H9 (cell line): ENCODE data around the gene EFCAB14. TPM values are rescaled to one million over a fixed set of nuclear protein-coding genes. Genes with fewer than 3 reads are reported as not detected.

Experiments
- DNase-seq: peaks from one replicate; pipeline ENCODE4 v3.0.0-alpha.2; 2017
- H2AFZ ChIP-seq: one replicate; pipeline ENCODE4 v1.6.1; 2013; ENCODE audit warnings: mild to moderate bottlenecking, low read length, control low read depth, moderate library complexity
- H2AK5ac ChIP-seq: 2 replicates; pipeline ENCODE4 v1.6.1; 2013; ENCODE audit warnings: low read length, control low read depth, mixed read lengths; ENCODE audit not compliant: insufficient read length
- H2BK120ac ChIP-seq: one replicate; pipeline ENCODE4 v1.6.1; 2013; ENCODE audit warnings: low read depth, mild to moderate bottlenecking, low read length, control low read depth, inconsistent platforms; ENCODE audit not compliant: poor library complexity, severe bottlenecking
- H2BK12ac ChIP-seq: 2 replicates; pipeline ENCODE4 v1.6.1; 2013; ENCODE audit warnings: low read length, control low read depth, mixed read lengths, low read depth; ENCODE audit not compliant: insufficient read length
- H2BK15ac ChIP-seq: 2 replicates; pipeline ENCODE4 v1.6.1; 2013; ENCODE audit warnings: low read depth, low read length, control low read depth
- H2BK20ac ChIP-seq: one replicate; pipeline ENCODE4 v1.6.1; 2013; ENCODE audit warnings: low read depth, mild to moderate bottlenecking, low read length, control low read depth, inconsistent platforms; ENCODE audit not compliant: poor library complexity, severe bottlenecking
- H2BK5ac ChIP-seq: 2 replicates; pipeline ENCODE4 v1.6.1; 2013; ENCODE audit warnings: low read length, control low read depth, mixed read lengths; ENCODE audit not compliant: insufficient read length
- H3K14ac ChIP-seq: 2 replicates; pipeline ENCODE4 v1.6.1; 2013; ENCODE audit warnings: low read length, control low read depth; ENCODE audit not compliant: insufficient read depth
- H3K18ac ChIP-seq: 2 replicates; pipeline ENCODE4 v1.6.1; 2013; ENCODE audit warnings: low read depth, mild to moderate bottlenecking, mixed read lengths, low read length, control low read depth; ENCODE audit not compliant: insufficient read length
- H3K23ac ChIP-seq: 2 replicates; pipeline ENCODE4 v1.6.1; 2013; ENCODE audit warnings: low read length, control low read depth, mixed read lengths, low read depth; ENCODE audit not compliant: insufficient read length
- H3K23me2 ChIP-seq: 2 replicates; pipeline ENCODE4 v1.6.1; 2013; ENCODE audit warnings: low read depth, mild to moderate bottlenecking, mixed read lengths, low read length, control low read depth; ENCODE audit not compliant: insufficient read length, poor library complexity, severe bottlenecking
- H3K27ac ChIP-seq: 2 replicates; pipeline ENCODE4 v1.5.1; 2013; ENCODE audit warnings: low read length, control low read depth, mixed read lengths, low read depth; ENCODE audit not compliant: insufficient read length
- H3K27me3 ChIP-seq: 2 replicates; pipeline ENCODE4 v1.6.1; 2013; ENCODE audit warnings: low read length, control low read depth, inconsistent platforms; ENCODE audit not compliant: insufficient read depth
- H3K4ac ChIP-seq: 2 replicates; pipeline ENCODE4 v1.6.1; 2013; ENCODE audit warnings: low read depth, mild to moderate bottlenecking, control low read depth, inconsistent platforms, low read length, moderate library complexity
- H3K4me1 ChIP-seq: 2 replicates; pipeline ENCODE4 v1.6.1; 2013; ENCODE audit warnings: low read length, control low read depth, inconsistent platforms; ENCODE audit not compliant: insufficient read depth
- H3K4me2 ChIP-seq: 2 replicates; pipeline ENCODE4 v1.6.1; 2013; ENCODE audit warnings: low read length, control low read depth, mixed read lengths; ENCODE audit not compliant: insufficient read length, insufficient read depth
- H3K56ac ChIP-seq: 2 replicates; pipeline ENCODE4 v1.6.1; 2013; ENCODE audit warnings: low read depth, mild to moderate bottlenecking, mixed read lengths, low read length, control low read depth; ENCODE audit not compliant: insufficient read length
- H3K79me1 ChIP-seq: 2 replicates; pipeline ENCODE4 v1.6.1; 2013; ENCODE audit warnings: low read depth, mild to moderate bottlenecking, moderate library complexity, low read length, control low read depth, inconsistent platforms; ENCODE audit not compliant: insufficient read depth, poor library complexity, severe bottlenecking
- H3K79me2 ChIP-seq: 2 replicates; pipeline ENCODE4 v1.6.1; 2013; ENCODE audit warnings: low read length, control low read depth, inconsistent platforms; ENCODE audit not compliant: insufficient read depth
- H3K9ac ChIP-seq: 2 replicates; pipeline ENCODE4 v1.6.1; 2013; ENCODE audit warnings: low read length, control low read depth, mixed read lengths; ENCODE audit not compliant: insufficient read length; ENCODE audit errors: extremely low read depth
- H3K9me3 ChIP-seq: one replicate; pipeline ENCODE4 v1.6.1; 2013; ENCODE audit warnings: low read depth, low read length, inconsistent platforms; ENCODE audit not compliant: control insufficient read depth
- H3T11ph ChIP-seq: one replicate; pipeline ENCODE4 v1.6.1; 2013; ENCODE audit warnings: mild to moderate bottlenecking, low read length, control low read depth, inconsistent platforms
- H4K20me1 ChIP-seq: one replicate; pipeline ENCODE4 v1.6.1; 2013; ENCODE audit not compliant: control insufficient read depth, insufficient read length, insufficient read depth
- H4K5ac ChIP-seq: 2 replicates; pipeline ENCODE4 v1.6.1; 2013; ENCODE audit warnings: low read depth, mild to moderate bottlenecking, mixed read lengths, low read length, control low read depth; ENCODE audit not compliant: insufficient read length
- H4K8ac ChIP-seq: replicated peaks from 2 replicates; pipeline ENCODE4 v1.6.1; 2013; ENCODE audit warnings: low read length, control low read depth, mixed read lengths, low read depth; ENCODE audit not compliant: insufficient read length
- H4K91ac ChIP-seq: 2 replicates; pipeline ENCODE4 v1.6.1; 2013; ENCODE audit warnings: low read depth, mild to moderate bottlenecking, moderate library complexity, mixed read lengths, low read length, control low read depth; ENCODE audit not compliant: insufficient read length
- H3K27ac Mint-ChIP-seq, 3 experiments: 2 replicates in 2 of 3; 3 replicates in 1 of 3; pipeline ENCODE4 v1.8.0; 2020 to 2021; ENCODE audit warnings: mixed read lengths in 3 of 3, mild to moderate bottlenecking in 1 of 3, moderate library complexity in 1 of 3
- H3K27me3 Mint-ChIP-seq: 2 replicates; pipeline ENCODE4 v1.8.0; 2021; ENCODE audit warnings: low read depth, mild to moderate bottlenecking, moderate library complexity, mixed read lengths
- H3K36me3 Mint-ChIP-seq, 3 experiments: 2 replicates in 2 of 3; 3 replicates in 1 of 3; pipeline ENCODE4 v1.8.0; 2020 to 2021; ENCODE audit warnings: low read depth in 3 of 3, mixed read lengths in 3 of 3; ENCODE audit not compliant: insufficient read depth in 1 of 3
- H3K4me1 Mint-ChIP-seq, 2 experiments: 2 replicates each; pipeline ENCODE4 v1.8.0; 2020; ENCODE audit warnings: mixed read lengths in 2 of 2
- H3K4me3 Mint-ChIP-seq, 2 experiments: 2 replicates in 1 of 2; 3 replicates in 1 of 2; pipeline ENCODE4 v1.8.0; 2020 to 2021; ENCODE audit warnings: mild to moderate bottlenecking in 2 of 2, mixed read lengths in 2 of 2, moderate library complexity in 1 of 2
- H3K9me3 Mint-ChIP-seq, 2 experiments: 2 replicates in 1 of 2; 3 replicates in 1 of 2; pipeline ENCODE4 v1.8.0; 2020; ENCODE audit warnings: mild to moderate bottlenecking in 2 of 2, mixed read lengths in 2 of 2, moderate library complexity in 1 of 2
- WGBS: extraction: QIAGEN DNeasy Blood & Tissue Kit; methylation state at CpG from one replicate; pipeline ENCODE4 v1.1.7; 2013; ENCODE audit warnings: missing lambda C conversion rate, low lambda C conversion rate, mixed read lengths; ENCODE audit not compliant: insufficient read length; ENCODE audit errors: extremely low coverage; 5-methylcytosine and 5-hydroxymethylcytosine counted together
- total RNA-seq: library from RNA; stranded (reverse); gene quantifications from 2 replicates; pipeline ENCODE4 v1.2.1, GENCODE V29; 2021
- TF ChIP-seq, protein P1 (sequence below): fragments of 200-600 bp; sonication (generic); conservative IDR thresholded peaks from 3 replicates; pipeline ENCODE4 v1.8.0; 2021; ENCODE audit warnings: antibody characterized with exemption, mild to moderate bottlenecking

EFCAB14 gene
- total RNA-seq, 1 experiment from 2014 or later: 42.2 TPM

DNA sequence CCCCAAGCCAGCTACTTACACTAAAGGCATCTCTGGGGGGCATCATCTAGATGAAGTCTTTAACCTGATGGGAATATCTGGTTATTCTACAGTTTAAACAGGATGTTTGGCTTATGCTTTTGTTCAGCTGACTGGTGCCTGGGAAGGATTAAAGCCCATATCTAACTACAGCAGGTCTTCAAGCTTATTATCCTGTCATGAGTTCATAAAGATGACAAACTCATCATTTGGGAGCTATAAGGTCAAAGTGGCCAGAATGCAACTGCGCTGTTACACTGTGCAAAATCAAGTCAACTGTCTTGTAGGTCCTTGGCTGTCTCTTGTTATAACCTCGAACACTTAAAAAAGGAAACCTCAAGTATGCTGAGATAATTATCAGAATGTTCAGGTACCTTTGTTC, 83.7 kb downstream of the EFCAB14 start:
- no peak overlapping the region for H4K5ac ChIP-seq
- no peaks in the 10 kb centered on the region for H3K27me3 Mint-ChIP-seq
- no peak overlapping the region for H3K18ac ChIP-seq
- H3K4me1 ChIP-seq: no peaks in the 10 kb centered on the region
- no peak overlapping the region for H4K91ac ChIP-seq
- H3K27ac ChIP-seq: no peak overlapping the region
- H3K4me3 Mint-ChIP-seq: no peak overlapping the region
- no peak overlapping the region for H3K4me2 ChIP-seq
- H3K9ac ChIP-seq: no peak overlapping the region
- H2BK20ac ChIP-seq: no peak overlapping the region
- no peak overlapping the region for H3T11ph ChIP-seq
- H3K4ac ChIP-seq: no peak overlapping the region
- H3K36me3 Mint-ChIP-seq: peaks cover 2 to 28% (median 25%) of the 10 kb centered on the region in 3 experiments; a peak in 6 of 7 replicates
- no peaks in the 10 kb centered on the region for H3K27me3 ChIP-seq
- no peak overlapping the region for H3K27ac Mint-ChIP-seq
- no peaks in the 10 kb centered on the region for H3K9me3 Mint-ChIP-seq
- H2AFZ ChIP-seq: no peak overlapping the region
- no peak for DNase-seq
- H3K79me1 ChIP-seq: no peaks in the 10 kb centered on the region
- H3K4me1 Mint-ChIP-seq: no peaks in the 10 kb centered on the region
- no peak overlapping the region for H2AK5ac ChIP-seq
- H2BK120ac ChIP-seq: no peak overlapping the region
- no peak overlapping the region for H3K14ac ChIP-seq
- H2BK12ac ChIP-seq: no peak overlapping the region
- no peak overlapping the region for H3K23ac ChIP-seq
- peak overlapping the region; percentile 51 for H3K56ac ChIP-seq
- no peak overlapping the region for H2BK5ac ChIP-seq
- H3K23me2 ChIP-seq: no peaks in the 10 kb centered on the region
- no peak overlapping the region for H2BK15ac ChIP-seq
- no CpG with 5 or more reads among the region's 2 CpGs for WGBS
- no peak overlapping the region for H4K8ac ChIP-seq
- TF ChIP-seq, protein P1, sequence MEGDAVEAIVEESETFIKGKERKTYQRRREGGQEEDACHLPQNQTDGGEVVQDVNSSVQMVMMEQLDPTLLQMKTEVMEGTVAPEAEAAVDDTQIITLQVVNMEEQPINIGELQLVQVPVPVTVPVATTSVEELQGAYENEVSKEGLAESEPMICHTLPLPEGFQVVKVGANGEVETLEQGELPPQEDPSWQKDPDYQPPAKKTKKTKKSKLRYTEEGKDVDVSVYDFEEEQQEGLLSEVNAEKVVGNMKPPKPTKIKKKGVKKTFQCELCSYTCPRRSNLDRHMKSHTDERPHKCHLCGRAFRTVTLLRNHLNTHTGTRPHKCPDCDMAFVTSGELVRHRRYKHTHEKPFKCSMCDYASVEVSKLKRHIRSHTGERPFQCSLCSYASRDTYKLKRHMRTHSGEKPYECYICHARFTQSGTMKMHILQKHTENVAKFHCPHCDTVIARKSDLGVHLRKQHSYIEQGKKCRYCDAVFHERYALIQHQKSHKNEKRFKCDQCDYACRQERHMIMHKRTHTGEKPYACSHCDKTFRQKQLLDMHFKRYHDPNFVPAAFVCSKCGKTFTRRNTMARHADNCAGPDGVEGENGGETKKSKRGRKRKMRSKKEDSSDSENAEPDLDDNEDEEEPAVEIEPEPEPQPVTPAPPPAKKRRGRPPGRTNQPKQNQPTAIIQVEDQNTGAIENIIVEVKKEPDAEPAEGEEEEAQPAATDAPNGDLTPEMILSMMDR: no peak
- no peaks in the 10 kb centered on the region for H3K79me2 ChIP-seq
- no peaks in the 10 kb centered on the region for H3K9me3 ChIP-seq
- H4K20me1 ChIP-seq: no peaks in the 10 kb centered on the region
